ENCODE measurements around the gene FPR1.

The FPR1 gene

DNA sequence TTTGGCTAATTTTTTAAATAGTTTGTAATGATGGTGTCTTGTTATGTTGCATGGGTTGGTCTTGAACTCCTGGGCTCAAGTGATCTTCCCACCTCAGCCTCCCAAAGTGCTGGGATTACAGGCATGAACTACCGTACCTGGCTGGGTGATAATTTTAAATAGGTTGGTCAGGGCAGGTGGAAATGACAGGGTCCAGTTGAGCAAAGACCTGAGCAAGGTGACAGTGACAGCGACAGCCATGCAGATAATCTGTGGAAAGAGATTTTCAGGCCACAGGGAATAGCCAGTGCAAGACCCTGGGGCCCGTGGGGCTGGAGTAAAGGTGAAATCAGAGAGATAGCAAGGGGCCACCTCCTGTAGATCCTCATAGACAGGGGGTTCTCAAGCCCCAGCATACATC is 55.1 kb downstream of the FPR1 start:
- TF ChIP-seq, protein P1, sequence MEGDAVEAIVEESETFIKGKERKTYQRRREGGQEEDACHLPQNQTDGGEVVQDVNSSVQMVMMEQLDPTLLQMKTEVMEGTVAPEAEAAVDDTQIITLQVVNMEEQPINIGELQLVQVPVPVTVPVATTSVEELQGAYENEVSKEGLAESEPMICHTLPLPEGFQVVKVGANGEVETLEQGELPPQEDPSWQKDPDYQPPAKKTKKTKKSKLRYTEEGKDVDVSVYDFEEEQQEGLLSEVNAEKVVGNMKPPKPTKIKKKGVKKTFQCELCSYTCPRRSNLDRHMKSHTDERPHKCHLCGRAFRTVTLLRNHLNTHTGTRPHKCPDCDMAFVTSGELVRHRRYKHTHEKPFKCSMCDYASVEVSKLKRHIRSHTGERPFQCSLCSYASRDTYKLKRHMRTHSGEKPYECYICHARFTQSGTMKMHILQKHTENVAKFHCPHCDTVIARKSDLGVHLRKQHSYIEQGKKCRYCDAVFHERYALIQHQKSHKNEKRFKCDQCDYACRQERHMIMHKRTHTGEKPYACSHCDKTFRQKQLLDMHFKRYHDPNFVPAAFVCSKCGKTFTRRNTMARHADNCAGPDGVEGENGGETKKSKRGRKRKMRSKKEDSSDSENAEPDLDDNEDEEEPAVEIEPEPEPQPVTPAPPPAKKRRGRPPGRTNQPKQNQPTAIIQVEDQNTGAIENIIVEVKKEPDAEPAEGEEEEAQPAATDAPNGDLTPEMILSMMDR (IDR thresholded peaks at IDR 0.05; ENCODE audit: control insufficient read depth, extremely low read depth, insufficient read depth), result no peak

More for the DNA sequence above, 55.1 kb downstream of the FPR1 start:
- DNase-seq (ENCODE audit: low read depth), result no peak
- no peak overlapping the region for H3K4me3 ChIP-seq (ENCODE audit: low read depth, low read length)
